Activated CD4-positive, CD25-positive, alpha-beta regulatory T cell treated with anti-CD3 and anti-CD28 coated beads, Interleukin-2, amount 50 U/mL, for 24 hours (primary cell): Measurements from ENCODE around the gene PRPF6.

Source experiments
- ATAC-seq, 2 donors: fragments of 150-1000 bp; cut with Tn5 transposase; one replicate each; pipeline ENCODE4 v1.10.0; 2021; ENCODE audit warnings: mild to moderate bottlenecking in 1 of 2, moderate library complexity in 1 of 2

The PRPF6 gene

DNA sequence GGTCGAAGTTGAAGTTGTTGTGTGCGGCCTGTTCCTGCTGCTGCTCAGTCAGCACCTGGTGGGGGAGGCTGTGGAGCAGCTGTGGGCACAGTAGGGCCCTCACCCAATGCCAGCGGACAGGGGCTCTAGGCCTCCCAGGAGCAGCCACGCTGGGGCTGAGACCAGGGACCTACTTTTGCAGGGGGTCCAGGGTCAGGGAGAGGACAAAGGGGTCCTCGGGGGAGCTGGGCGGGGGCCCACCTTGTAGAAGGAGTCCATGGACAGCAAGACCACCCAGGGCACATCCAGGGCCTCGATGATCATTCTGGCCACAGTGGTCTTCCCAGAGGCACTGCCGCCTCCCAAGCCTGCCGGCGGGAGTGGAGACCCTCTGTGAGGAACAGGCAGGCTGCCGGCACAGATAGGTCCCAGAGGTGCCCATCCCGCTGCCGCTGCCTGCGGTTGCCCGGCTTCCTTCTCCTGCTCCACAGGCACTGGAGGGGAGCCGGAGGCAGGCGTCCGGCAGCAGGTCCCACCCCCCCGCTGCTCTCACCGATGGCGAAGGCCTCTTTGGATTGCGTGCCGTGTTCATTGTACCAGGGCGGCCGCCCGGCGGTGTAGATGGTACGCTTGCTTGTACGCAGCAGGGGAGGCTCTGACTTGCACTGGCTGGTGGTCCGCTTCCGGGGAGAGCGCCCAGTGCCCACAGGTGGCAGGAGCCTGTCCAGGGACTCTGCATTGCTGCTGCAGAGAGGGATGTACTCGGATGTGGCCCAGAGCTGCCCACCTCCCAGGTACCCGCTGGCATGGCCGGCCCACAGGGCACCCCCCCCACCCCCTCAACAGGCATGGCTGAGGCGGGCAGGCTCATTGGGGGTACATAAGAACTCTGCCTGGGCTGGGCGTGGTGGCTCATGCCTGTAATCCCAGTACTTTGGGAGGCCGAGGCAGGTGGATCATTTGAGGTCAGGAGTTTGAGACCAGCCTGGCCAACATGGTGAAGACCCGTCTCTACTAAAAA lies 34.7 kb upstream of the PRPF6 start:
- ATAC-seq, result no peak

DNA sequence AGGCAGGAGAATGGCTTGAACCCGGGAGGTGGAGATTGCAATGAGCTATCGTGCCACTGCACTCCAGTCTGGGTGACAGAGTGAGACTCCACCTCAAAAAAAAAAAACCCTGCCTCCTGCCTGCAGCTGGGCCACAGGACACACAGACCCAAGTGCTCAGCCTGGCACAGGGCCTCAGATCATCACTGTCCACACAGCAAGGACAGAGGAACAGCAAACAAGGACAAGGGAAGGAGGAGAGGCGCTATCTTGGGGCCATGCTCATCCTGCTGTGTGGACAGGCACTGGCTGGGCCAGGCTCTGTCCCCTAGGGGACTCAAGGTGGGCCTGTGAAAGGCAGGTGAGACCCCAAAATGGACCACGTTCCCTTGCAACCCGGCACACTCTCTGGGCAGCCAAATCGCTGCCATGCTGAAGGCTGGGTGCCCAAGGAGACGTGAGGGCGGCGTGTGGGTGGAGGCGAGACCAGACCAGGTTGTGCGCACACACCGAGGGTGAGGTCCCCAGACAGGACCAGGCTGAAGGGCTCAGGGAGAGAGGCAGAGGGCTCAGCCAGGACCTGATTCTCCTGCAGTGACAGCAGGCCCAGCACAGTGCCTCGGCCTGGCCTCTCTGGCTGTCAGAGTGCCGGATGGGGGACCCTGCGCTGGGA lies 33.8 kb upstream of the PRPF6 start:
- no peak for ATAC-seq

- peak; percentile 30 to 33 for ATAC-seq
These were observed 33.1 kb upstream of the PRPF6 start for GRCh38 chr20:63947638-63948456.

DNA sequence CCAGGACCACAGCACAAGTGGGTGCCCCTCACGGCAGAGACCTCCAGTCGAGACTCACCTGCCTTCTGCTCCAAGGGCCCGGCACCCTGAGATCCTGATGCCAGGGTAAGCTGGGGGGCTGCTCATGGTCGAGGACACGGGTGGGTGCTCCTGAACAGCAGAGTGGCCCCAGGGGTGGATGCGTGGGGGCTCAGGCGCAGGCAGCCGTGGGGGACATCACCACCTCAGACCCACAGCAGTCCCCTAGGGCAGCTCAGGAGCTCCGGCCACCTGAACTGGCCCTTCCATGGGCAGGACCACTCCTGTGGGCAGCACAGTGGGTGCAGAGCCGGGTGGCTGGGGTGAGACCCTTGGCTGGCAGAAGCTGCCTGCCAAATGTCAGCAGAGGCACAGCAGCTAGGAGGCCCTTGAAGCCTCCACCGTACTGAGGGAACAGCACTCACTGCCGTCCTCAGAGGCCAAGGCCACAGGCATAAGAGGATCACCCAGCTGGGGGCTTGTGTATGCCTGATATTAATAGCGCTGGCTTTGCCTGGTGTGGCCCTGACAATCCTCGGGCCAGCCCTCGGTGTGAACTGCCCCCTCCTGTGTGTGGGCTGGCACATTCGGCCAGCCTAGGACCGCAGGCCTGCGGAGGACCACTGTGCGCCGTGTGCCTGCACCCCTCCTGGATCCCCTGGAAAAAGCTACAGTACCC lies 30.1 kb upstream of the PRPF6 start:
- ATAC-seq, result no peak

- ATAC-seq, result no peak
These were observed 29.3 kb upstream of the PRPF6 start for GRCh38 chr20:63951398-63952209.

- no peak for ATAC-seq
These were observed 28.8 kb upstream of the PRPF6 start for GRCh38 chr20:63952210-63952535.

DNA sequence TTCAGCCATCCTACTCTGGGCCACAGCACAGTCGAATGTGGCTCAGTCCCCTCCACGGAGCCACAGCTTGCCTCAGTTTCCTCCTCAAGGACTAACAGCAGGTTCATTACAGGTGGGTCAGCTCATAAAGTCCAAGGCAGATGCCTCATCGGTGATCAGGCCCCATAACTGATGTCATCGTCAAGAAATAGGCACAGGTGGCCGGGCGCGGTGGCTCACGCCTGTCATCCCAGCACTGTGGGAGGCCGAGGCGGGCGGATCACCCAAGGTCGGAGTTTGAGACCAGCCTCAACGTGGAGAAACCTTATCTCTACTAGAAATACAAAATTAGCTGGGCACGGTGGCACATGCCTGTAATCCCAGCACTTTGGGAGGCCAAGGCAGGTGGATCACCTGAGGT lies 28.2 kb upstream of the PRPF6 start:
- ATAC-seq, result no peak

DNA sequence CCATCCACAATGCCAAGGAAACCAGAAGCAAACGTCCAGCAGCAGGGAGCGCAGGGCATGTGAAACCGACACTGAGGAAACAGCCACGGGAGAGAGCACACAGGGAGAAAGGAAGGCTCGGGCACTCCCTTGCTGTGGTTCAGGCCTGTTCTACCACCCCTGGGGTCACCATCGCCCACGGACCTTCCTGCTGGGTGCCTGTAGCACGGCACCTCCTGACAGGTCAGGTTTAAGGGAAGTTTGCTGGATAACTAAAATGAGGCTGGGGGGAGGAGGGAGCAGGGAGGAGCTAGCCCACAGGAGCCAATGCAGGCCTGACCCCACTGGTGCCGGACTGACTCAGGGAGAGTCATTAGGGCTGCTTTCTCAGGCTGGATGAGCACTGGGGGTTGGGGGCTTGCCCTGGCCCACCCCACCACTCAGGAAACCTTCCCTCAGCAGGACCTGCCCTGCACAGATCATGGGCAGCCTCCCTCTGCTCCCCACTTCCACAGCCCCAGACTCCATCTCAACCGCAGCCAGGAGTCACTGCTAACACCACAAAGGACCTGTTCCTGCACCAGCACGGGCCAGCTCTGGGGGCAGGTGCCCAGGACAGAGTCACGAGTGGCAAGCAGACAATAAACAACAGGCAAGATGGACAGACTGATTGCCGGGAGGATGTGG lies 27.0 kb upstream of the PRPF6 start:
- ATAC-seq, result no peak

GRCh38 chr20:63955281-63955826 lies 25.6 kb upstream of the PRPF6 start:
- ATAC-seq, result no peak

GRCh38 chr20:63955827-63956663 lies 24.9 kb upstream of the PRPF6 start, which contains the start of gene UCKL1:
TSS of gene UCKL1 (minus strand) at chr20:63956416. CDS start at chr20:63956372, 44 bp downstream.
- peak; percentile 82 to 84 for ATAC-seq

DNA sequence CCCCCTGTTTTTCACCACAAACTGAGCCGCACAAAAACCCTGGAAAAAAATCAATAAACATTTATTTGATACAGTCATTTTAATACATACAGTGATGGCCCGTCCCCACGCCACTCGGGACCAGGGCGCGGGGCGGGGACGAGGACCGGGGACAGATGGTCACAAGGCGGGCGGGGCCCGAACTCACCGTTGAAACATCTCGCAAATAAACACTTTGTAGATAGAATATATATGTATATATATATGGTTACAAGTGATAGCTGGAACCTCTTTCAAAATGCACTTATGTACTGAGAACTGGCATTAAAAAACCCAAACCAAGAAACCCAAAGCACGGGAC lies 24.3 kb upstream of the PRPF6 start:
- peak; percentile 6 to 10 for ATAC-seq

- ATAC-seq, result peak; percentile 53 to 62
These were observed 23.8 kb upstream of the PRPF6 start for GRCh38 chr20:63957004-63957689.

DNA sequence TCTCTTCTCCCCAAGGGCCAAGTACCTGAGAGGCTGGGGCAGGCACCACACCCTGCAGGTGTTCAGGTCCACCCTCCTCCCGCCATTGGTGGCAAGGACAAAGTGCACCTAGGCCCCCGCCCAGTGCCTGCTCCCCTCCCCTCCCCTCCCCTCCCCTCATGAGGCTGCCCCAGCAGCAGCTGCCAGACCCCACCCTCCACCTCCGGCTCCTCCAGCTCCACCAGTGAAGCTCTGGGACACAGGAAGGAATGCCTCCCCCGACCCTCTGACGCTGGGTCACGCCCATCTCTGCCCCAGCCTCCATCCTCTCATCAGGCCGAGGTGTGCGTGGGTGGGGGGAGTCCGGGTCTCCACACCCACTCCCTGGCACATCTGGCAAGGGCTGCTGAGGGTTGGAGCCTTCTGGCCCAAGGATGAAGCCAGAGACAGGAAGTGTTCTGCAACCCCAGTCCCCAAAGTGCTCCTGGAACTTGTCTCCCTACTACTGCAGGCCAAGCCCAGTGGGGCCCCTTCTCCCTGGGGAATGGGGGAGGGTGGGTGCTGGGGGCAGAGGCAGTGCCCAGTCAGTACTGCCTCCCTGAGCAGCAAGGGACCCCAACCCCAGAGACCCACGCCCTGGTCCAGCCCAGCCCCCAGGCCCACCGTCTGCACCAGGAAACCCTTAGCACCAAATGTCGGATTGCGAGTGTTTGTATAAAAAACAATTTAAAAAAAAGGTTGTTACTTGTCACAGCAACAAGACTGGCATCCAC lies 23.1 kb upstream of the PRPF6 start:
- no peak for ATAC-seq

DNA sequence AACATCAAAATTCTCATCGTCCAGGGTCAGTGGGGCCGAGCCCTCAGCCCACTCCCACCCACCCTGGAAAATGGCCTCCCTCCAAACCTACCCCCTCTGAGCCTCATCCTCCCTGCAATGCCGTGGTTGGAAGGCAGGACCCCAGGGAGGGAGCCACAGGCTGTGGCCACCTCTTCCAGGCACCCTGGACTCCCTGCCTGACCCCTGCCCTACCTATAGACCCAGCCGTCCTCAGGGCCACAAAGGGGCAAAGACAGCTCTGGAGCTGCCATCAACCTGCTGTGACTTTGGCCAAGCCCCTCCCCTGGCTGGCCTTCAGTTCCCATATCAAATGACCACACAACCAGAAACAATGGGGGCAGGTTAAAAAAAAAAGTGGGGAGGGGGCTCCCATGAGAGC lies 22.5 kb upstream of the PRPF6 start:
- ATAC-seq, result no peak

GRCh38 chr20:63958964-63959698 lies 21.8 kb upstream of the PRPF6 start:
- no peak for ATAC-seq

- no peak for ATAC-seq
These were observed 21.2 kb upstream of the PRPF6 start for GRCh38 chr20:63959699-63960075.
